Measurements from ENCODE around the gene UBALD1.

UBALD1 gene

GRCh38 chr16:4614571-4615383 is at the start of gene UBALD1:
Gene UBALD1, minus strand, starts transcription at chr16:4614888. Its CDS starts 91 bp downstream, at chr16:4614797.
- peak; percentile 56 for DNase-seq (ENCODE audit: low read depth)

- no peak for DNase-seq (ENCODE audit: low read depth)
Measured at GRCh38 chr16:4663777-4664465, 49.2 kb upstream of the UBALD1 start.

GRCh38 chr16:4663465-4663776 is 48.7 kb upstream of the UBALD1 start:
- no peak for DNase-seq (ENCODE audit: low read depth)

GRCh38 chr16:4661661-4662060 is 47.0 kb upstream of the UBALD1 start:
- DNase-seq (ENCODE audit: low read depth) = no peak

- peak; percentile 76 for DNase-seq (ENCODE audit: low read depth)
Measured at GRCh38 chr16:4660454-4661007, 45.8 kb upstream of the UBALD1 start.

GRCh38 chr16:4659363-4660353 is 45.0 kb upstream of the UBALD1 start:
- no peak for DNase-seq (ENCODE audit: low read depth)

- DNase-seq (ENCODE audit: low read depth) = no peak
Measured at GRCh38 chr16:4656695-4657686, 42.3 kb upstream of the UBALD1 start.

GRCh38 chr16:4656221-4656620 is 41.5 kb upstream of the UBALD1 start:
- no peak for DNase-seq (ENCODE audit: low read depth)

- DNase-seq (ENCODE audit: low read depth) = no peak
Measured at GRCh38 chr16:4655801-4656200, 41.1 kb upstream of the UBALD1 start.

GRCh38 chr16:4654964-4655590 is 40.4 kb upstream of the UBALD1 start:
- no peak for DNase-seq (ENCODE audit: low read depth)

- DNase-seq (ENCODE audit: low read depth) = no peak
Measured at GRCh38 chr16:4654011-4654963, 39.6 kb upstream of the UBALD1 start.

- DNase-seq (ENCODE audit: low read depth) = no peak
Measured at GRCh38 chr16:4652561-4652960, 37.9 kb upstream of the UBALD1 start.

GRCh38 chr16:4651827-4652226 is 37.1 kb upstream of the UBALD1 start:
- no peak for DNase-seq (ENCODE audit: low read depth)

- DNase-seq (ENCODE audit: low read depth) = peak; percentile 54
Measured at GRCh38 chr16:4650443-4651074, 35.9 kb upstream of the UBALD1 start.

GRCh38 chr16:4649744-4650442 is 35.2 kb upstream of the UBALD1 start:
- no peak for DNase-seq (ENCODE audit: low read depth)

GRCh38 chr16:4648917-4649316 is 34.2 kb upstream of the UBALD1 start:
- no peak for DNase-seq (ENCODE audit: low read depth)

GRCh38 chr16:4647644-4647980 is 32.9 kb upstream of the UBALD1 start:
- no peak for DNase-seq (ENCODE audit: low read depth)
